Activated CD8-positive, alpha-beta T cell treated with anti-CD3 and anti-CD28 coated beads for 36 hours (primary cell): ENCODE data around the gene CHSY1. TPM values are rescaled to one million over a fixed set of nuclear protein-coding genes. Genes with fewer than 3 reads are reported as not detected.

ENCODE experiments used
- ATAC-seq: fragments of 200-7000 bp; cut with Tn5 transposase; one replicate; pipeline ENCODE4 v1.10.0; 2021; ENCODE audit warnings: mild to moderate bottlenecking, moderate library complexity
- CTCF ChIA-PET: fragments of 350-600 bp; sonication (Branson Sonifier 250); formaldehyde crosslinking; loops from one replicate; lab custom pipeline; 2021; ENCODE audit warnings: antibody characterized with exemption; lab: Charles Lee
- POLR2A ChIA-PET: fragments of 350-600 bp; sonication (Branson Sonifier 250); formaldehyde crosslinking; loops from one replicate; lab custom pipeline; 2021; ENCODE audit warnings: antibody characterized with exemption; lab: Charles Lee
- DNase-seq: peaks from one replicate; pipeline ENCODE4 v3.0.0-alpha.2; 2020
- H3K27ac Mint-ChIP-seq: one replicate; pipeline ENCODE4 v1.8.0; 2021; ENCODE audit warnings: mild to moderate bottlenecking, mixed read lengths
- H3K27me3 Mint-ChIP-seq: one replicate; pipeline ENCODE4 v1.8.0; 2021; ENCODE audit warnings: mixed read lengths
- H3K36me3 Mint-ChIP-seq: one replicate; pipeline ENCODE4 v1.8.0; 2021; ENCODE audit warnings: low read depth, mixed read lengths
- H3K4me1 Mint-ChIP-seq: one replicate; pipeline ENCODE4 v1.8.0; 2021; ENCODE audit warnings: low read depth, mixed read lengths
- H3K4me3 Mint-ChIP-seq: one replicate; pipeline ENCODE4 v1.8.0; 2021; ENCODE audit warnings: mild to moderate bottlenecking, moderate library complexity, mixed read lengths
- H3K9me3 Mint-ChIP-seq: one replicate; pipeline ENCODE4 v1.8.0; 2021; ENCODE audit warnings: mixed read lengths
- CTCF ChIP-seq: fragments of 200-600 bp; IDR thresholded peaks from one replicate; pipeline ENCODE4 v1.8.0; 2022; ENCODE audit warnings: antibody characterized with exemption, mild to moderate bottlenecking
- intact Hi-C: fragments of 100-400 bp; cut with micrococcal nuclease; formaldehyde crosslinking; loops from one replicate; pipeline ENCODE4 v1.10.0; 2022
- total RNA-seq, 2 experiments: library from RNA; stranded (reverse); gene quantifications; one replicate each; pipeline ENCODE4 v1.2.3, GENCODE V29; 2021

The CHSY1 gene
- total RNA-seq, 2 experiments from 2014 or later, result 57.9 to 58.3 TPM

DNA sequence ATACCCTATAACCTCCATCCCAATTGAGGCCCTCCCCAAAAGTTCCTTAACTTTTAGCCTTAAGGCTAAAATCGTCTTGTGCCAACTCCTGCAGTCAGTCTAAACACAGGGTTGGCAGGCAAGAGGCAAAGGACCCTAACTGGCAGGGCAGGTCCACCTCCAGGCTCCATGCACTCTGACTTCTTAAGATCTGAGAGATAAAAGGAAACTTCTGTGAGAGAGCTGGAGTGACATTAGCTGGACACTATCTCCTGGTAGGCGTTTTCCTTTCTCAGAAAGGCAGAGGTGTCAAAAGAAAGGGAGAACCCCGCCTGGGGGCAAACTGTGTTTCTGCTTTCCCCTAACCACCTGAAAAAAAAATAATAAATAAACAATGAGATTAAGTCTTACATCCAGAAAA lies 3.6 kb downstream of the CHSY1 start:
- Mint-ChIP-seq H3K27me3 (no peaks in the 10 kb centered on the region), H3K36me3 (peaks cover 65% of the 10 kb centered on the region), H3K4me3 (peak overlapping the region; percentile 37), H3K4me1 (peaks cover 76% of the 10 kb centered on the region), H3K9me3 (no peaks in the 10 kb centered on the region), H3K27ac (peak overlapping the region; percentile 49)
- TF ChIP-seq CTCF, result no peak
- ATAC-seq, result no peak
- POLR2A ChIA-PET, result interaction anchor here (0.8 to 2.2 kb wide), 5 partner anchors 44 to 113 kb away, joined by 3 to 8 read pairs (median 4); no protein-coding TSS in a partner anchor
- DNase-seq, result peak; percentile 42
- intact Hi-C loops, result no loop called here
- CTCF ChIA-PET, result interaction anchor here (0.8 to 2.6 kb wide), 9 partner anchors 8 to 232 kb away, joined by 3 to 11 read pairs (median 3); no protein-coding TSS in a partner anchor

GRCh38 chr15:101246824-101247745 lies 4.8 kb downstream of the CHSY1 start:
- intact Hi-C loops, result no loop called here
- no peak for DNase-seq
- Mint-ChIP-seq H3K4me1 (peaks cover 78% of the 10 kb centered on the region), H3K27me3 (no peaks in the 10 kb centered on the region), H3K4me3 (peak overlapping the region; percentile 37), H3K36me3 (peaks cover 75% of the 10 kb centered on the region), H3K27ac (peak overlapping the region; percentile 85), H3K9me3 (no peaks in the 10 kb centered on the region)
- POLR2A ChIA-PET, result interaction anchor here (0.9 to 2.2 kb wide), 5 partner anchors 11 to 120 kb away, joined by 3 to 8 read pairs (median 5); no protein-coding TSS in a partner anchor
- ATAC-seq, result peak; percentile 27
- CTCF ChIA-PET, result interaction anchor here (0.8 to 2.6 kb wide), 8 partner anchors 9 to 231 kb away, joined by 3 to 11 read pairs (median 4); no protein-coding TSS in a partner anchor
- no peak for TF ChIP-seq CTCF

DNA sequence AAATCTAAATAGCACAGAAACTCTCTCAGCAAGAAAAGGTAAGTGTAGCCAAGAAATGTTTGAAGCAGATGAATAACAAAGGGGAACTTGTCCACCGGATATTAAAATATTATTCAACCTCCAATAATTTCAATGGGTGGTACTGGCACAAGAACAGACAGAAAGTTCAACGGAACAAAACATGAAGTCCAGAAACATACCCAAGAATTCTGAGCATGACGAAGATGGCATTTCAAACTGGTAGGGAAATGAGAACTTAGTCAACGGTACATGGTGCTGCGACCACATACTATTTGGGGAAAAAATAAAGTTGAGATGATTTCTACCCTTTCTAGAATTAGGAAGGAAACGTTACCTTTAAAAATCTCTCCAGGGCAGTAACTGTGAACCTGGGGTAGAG lies 5.5 kb downstream of the CHSY1 start:
- POLR2A ChIA-PET, result interaction anchor here (0.6 to 2.2 kb wide), 4 partner anchors 10 to 110 kb away, joined by 3 to 8 read pairs (median 7); no protein-coding TSS in a partner anchor
- H3K4me3 Mint-ChIP-seq, result peak overlapping the region; percentile 37

GRCh38 chr15:101244889-101245668 lies 6.8 kb downstream of the CHSY1 start:
- intact Hi-C loops, result loop anchor here (5.0 kb wide), 1 partner anchor 38 kb away; no protein-coding TSS in a partner anchor
- peaks cover 77% of the 10 kb centered on the region for H3K36me3 Mint-ChIP-seq

More for the DNA sequence above, 5.5 kb downstream of the CHSY1 start:
- Mint-ChIP-seq H3K27ac (peak overlapping the region; percentile 85), H3K27me3 (no peaks in the 10 kb centered on the region), H3K36me3 (peaks cover 79% of the 10 kb centered on the region), H3K4me1 (peaks cover 83% of the 10 kb centered on the region), H3K9me3 (no peaks in the 10 kb centered on the region)
- DNase-seq (no peak), ATAC-seq (no peak)
- no peak for TF ChIP-seq CTCF
- intact Hi-C loops, result no loop called here
- CTCF ChIA-PET, result interaction anchor here (1.8 to 2.6 kb wide), 3 partner anchors 10 to 41 kb away, joined by 5 to 11 read pairs (median 10); no protein-coding TSS in a partner anchor

More at GRCh38 chr15:101244889-101245668, 6.8 kb downstream of the CHSY1 start:
- H3K4me1 Mint-ChIP-seq, result peaks cover 88% of the 10 kb centered on the region
- no peak for TF ChIP-seq CTCF
- peak overlapping the region; percentile 85 for H3K27ac Mint-ChIP-seq
- ATAC-seq (peak; percentile 19), DNase-seq (no peak)
- ChIA-PET POLR2A (interaction anchor here (1.2 to 1.9 kb wide), 8 partner anchors 9 to 50 kb away, joined by 3 to 7 read pairs (median 4); partner anchors contain the start of gene SNRPA1), CTCF (interaction anchor here (0.6 to 1.6 kb wide), 4 partner anchors 13 to 229 kb away, joined by 3 to 5 read pairs (median 4); no protein-coding TSS in a partner anchor)
- H3K4me3 Mint-ChIP-seq, result peak overlapping the region; percentile 37
- no peaks in the 10 kb centered on the region for H3K27me3 Mint-ChIP-seq
- H3K9me3 Mint-ChIP-seq, result no peaks in the 10 kb centered on the region
